Lower leg skin (tissue), 3 donors: ENCODE measurements around the gene ZDHHC8.

Experiments used
- CTCF ChIP-seq, 3 donors: fragments of 450-650 bp; IDR thresholded peaks; one replicate each; pipeline ENCODE4 v1.5.1; 2016; ENCODE audit warnings: antibody characterized with exemption in 3 of 3, mild to moderate bottlenecking in 3 of 3, moderate library complexity in 2 of 3
- POLR2A ChIP-seq, 2 donors: fragments of 450-650 bp; IDR thresholded peaks; one replicate each; pipeline ENCODE4 v1.6.1; 2016 to 2017; ENCODE audit warnings: antibody characterized with exemption in 2 of 2, mild to moderate bottlenecking in 1 of 2, moderate library complexity in 1 of 2

GRCh38 chr22:20123366-20124082, 8.1 kb upstream of the ZDHHC8 start:
- no peak for TF ChIP-seq CTCF (IDR thresholded peaks at IDR 0.05)
- no peak for TF ChIP-seq POLR2A (IDR thresholded peaks at IDR 0.05)
